Astrocyte of the hippocampus (primary cell): ENCODE results near the gene ZNF354C.

ENCODE experiments used
- DNase-seq: peaks from one replicate; pipeline ENCODE4 v3.0.0; 2011; ENCODE audit warnings: low read depth, low spot score

ZNF354C gene

DNA sequence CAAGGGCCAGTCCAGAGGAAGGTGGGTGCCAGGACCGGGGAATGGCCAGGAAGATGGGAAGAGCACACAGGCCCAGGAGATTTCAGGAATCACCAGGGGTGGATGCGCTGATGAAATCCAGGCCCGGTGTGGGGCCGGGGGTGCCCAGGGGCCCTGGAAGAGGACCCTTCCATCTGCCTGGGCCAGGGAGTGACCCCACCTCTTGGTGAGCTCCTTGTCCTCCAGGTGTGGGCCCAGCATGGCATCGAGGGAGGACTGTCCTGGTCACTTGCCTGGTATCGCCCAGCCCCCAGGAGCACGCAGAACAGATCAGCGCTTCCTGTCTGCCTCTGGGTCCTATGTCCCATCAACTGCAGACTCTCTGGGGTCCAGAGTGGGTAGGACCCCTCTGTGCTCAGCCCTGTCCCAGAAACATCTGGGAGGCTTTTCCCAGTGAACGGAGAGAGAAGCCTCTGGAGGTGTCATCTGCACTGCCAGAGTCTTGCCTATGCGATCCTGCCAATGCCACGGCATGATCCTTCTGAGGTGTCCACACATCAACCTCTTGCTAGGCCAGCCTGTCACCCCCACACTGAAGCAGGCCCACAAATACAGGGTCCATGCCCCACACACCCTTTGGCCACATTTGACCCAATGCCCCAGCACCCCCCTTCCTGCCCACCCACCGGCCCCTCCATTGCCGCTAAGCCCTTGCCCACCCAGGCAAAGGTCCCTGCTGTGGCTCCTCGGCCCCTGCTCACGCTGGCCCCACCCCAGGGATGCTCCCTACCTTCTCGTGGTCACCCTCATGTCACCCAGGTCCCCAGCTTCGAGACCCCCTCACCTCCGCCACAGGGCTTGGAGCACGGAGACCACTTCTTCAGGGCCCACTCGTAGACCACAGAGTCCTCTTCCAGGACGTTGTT lies 67.2 kb downstream of the ZNF354C start:
- no peak for DNase-seq

DNA sequence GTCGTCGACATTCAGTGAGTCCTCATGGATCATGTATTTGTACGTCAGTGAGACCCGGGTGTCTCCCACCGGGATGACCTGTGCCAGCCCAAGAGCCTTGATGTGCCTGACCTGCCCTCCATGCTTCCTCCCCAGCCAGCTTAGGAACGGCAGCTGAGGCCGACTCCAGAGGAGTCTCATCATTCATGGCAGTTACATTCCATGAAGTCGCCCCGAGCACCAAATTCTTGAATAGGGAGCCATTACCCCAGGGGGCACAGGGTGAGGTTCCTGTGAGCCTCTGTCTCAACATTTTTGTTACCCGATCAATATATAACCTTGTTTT lies 67.8 kb downstream of the ZNF354C start:
- no peak for DNase-seq

DNA sequence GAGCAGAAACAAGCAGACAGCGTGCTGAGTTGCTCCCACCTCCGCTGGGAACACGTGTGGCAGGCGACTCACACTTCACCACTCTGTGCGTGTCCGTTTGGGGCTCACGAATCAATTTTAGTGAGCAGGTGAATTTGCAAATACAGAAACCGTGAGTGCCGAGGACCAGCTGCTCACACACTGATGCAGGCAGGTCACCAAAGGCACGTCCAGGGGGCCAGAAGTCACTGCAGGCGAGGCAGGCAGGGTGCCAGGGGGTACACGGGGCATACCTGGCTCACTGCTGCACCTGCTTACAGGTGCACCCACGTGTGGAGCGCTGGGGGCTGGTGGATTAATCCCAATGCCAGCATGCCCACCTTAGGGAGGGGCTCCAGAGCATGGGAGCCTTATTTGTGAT lies 68.8 kb downstream of the ZNF354C start:
- DNase-seq, result no peak

DNA sequence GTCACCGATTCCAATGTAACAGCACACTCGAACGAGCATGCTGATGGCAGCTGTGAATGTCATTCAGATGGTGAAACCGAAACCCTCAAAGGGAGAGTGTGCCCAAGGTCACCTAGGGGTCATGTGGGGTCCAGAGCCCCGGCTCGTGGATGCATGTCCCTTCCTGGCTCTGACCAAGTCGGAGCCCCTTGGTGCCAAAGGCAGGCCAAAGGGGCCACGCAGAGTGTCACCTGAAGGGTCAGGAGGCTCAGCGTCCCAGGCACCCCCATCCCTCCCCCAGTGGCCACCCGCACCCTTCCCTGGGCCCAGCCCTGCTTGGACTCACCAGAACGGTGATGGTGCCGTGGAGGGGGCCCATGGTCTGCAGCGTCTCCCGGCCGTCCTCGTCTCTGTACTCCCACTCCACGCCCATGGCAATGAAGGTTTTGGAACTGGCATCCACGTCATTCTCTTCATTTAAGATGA lies 69.5 kb downstream of the ZNF354C start:
- DNase-seq, result no peak

DNA sequence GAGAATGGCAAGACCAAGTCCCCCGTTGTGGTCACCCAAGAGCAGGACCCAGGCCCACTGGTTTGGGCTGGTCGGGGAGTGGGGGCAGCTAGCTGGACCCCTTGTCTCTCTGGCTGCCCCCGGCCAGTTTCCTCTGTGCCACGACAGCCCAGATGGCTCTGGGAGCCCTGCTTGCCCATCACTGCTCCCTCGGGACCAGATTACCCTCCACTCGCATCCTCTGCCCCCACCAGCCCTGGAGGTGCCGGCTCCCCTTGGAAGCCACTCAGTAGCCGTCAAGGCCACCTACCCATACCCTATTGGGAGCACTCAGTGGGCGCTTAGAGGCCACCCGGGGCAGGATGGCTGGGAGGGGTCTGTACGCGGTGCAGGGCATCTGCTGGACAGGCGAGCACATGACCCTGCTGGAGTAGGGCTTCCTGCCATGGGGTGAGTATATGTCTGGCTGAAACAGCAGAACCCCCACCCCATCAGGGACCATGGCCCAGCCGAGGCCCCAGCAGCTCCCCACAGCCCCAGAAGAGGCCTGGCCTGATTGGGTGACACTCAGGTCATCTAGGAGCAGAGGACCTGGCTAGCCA lies 70.0 kb downstream of the ZNF354C start:
- DNase-seq, result no peak

DNA sequence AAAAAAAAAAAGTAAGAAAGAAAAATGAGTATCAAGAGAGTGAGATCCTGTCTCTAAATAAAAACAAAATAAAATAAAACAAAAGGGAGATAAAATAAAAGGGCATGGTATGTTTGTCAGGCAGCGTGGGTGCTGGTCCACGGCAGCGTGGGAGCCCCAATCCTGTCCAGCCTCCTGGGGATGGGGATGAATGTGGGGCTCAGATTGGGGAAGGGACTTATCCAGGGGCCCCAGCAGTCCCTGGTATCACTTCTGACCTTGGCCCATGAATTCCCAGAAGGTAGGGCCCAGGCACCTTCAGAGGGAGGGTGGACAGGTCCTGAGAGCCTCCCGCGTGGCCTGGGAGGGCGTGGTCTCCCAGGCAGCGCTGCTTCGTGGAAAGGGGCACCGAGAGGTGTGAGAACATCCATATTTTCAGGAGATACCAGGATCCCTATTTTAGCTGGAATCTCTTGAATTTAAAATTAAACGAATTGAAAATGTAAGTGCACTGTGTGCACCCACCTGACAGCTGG lies 71.2 kb downstream of the ZNF354C start:
- DNase-seq, result no peak

DNA sequence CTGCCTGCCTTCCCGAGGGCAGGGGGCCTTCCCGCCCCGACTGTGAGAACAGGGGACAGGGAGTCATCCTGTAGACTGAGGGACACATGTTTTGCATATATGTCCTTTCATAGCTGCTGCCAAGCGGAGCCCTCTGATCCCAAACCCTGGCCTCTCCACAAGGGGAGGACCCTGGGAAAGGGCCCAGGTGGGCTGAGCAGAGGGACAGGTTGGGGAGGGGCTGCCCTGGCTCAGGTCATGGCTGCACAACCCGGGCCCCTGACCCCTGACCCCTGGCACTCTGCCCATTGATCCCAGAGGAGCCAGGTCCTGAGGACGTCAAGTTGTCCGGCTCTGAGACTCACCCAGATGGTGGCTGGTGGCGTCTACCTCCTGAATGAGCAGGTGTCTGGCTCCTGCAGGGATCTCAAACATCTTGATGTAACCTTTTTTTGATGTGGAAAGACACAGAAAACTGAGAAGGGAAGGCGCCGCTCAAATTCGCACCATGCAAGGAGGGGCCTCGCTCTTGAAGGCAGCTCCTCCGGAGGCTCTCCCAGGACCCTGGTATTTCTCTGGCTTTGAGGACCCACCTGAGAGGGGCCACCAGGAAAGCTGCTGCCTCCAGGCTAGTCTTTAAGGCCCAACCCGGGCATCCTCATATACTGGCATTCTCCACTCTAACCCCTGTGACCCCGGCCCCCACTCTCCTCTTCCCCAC lies 71.9 kb downstream of the ZNF354C start:
- DNase-seq, result no peak

DNA sequence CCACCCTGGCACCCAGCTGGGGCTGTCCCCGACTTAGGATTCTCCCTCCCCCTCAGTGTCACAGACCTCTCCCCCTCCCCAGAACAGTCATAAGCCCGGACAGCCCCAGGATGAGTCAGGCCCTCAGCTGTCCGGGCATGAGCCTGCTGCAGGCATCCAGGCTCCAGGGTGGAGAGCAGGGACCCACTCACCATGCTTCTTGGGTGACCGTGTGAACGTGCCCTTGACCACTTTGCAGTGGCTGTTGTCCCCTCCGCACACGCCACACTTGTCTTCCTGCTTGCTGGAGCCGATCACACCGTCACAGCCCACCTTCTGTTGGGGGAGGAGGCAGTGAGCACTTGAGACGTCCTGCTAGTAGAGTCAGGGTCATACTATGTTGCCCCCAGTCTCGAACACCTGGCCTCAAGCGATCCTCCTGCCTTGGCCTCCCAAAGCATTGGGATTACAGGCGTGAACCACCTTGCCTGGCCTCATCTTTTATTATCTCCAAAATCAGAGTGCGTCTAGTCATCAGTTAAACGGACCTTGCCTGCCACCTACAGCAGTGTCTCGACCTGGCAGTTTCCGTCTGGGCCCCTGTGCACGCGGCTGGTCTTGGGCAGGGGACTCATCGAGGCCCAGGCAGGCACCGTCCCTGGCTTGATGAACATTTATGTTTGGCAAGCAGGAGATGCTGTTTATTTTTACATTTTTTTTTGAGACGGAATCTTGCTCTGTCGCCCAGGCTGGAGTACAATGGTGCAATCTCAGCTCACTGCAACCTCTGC lies 72.6 kb downstream of the ZNF354C start:
- DNase-seq, result no peak
